RWPE2 (cell line): ENCODE data around the gene NPY.

Source experiments
- ATAC-seq: fragments of 200-7000 bp; cut with Tn5 transposase; 3 replicates; pipeline ENCODE4 v1.9.1; 2021; ENCODE audit warnings: low read depth
- DNase-seq: peaks from one replicate; pipeline ENCODE4 v3.0.0-alpha.2; 2020; ENCODE audit warnings: low spot score
- H3K27ac ChIP-seq: fragments of 450-650 bp; 2 replicates; pipeline ENCODE4 v1.5.1; 2017; ENCODE audit warnings: mild to moderate bottlenecking; ENCODE audit not compliant: poor library complexity, severe bottlenecking
- H3K27me3 ChIP-seq: fragments of 250-450 bp; sonication (Bioruptor Pico); 2 replicates; pipeline ENCODE4 v1.5.1; 2021; ENCODE audit warnings: mild to moderate bottlenecking, moderate library complexity; ENCODE audit not compliant: insufficient read depth, poor library complexity, severe bottlenecking
- H3K36me3 ChIP-seq: fragments of 250-450 bp; sonication (Bioruptor Pico); 2 replicates; pipeline ENCODE4 v1.5.1; 2020; ENCODE audit warnings: low read depth, mild to moderate bottlenecking, moderate library complexity
- H3K4me1 ChIP-seq: fragments of 250-450 bp; sonication (Bioruptor Pico); 2 replicates; pipeline ENCODE4 v1.5.1; 2021; ENCODE audit warnings: mild to moderate bottlenecking, moderate library complexity; ENCODE audit not compliant: insufficient read depth, poor library complexity, severe bottlenecking
- H3K4me3 ChIP-seq: fragments of 250-450 bp; sonication (Bioruptor Pico); 2 replicates; pipeline ENCODE4 v1.5.1; 2021; ENCODE audit warnings: mild to moderate bottlenecking, moderate library complexity; ENCODE audit not compliant: severe bottlenecking
- H3K9me3 ChIP-seq: fragments of 250-450 bp; sonication (Bioruptor Pico); 2 replicates; pipeline ENCODE4 v1.5.1; 2021; ENCODE audit warnings: mild to moderate bottlenecking, moderate library complexity; ENCODE audit not compliant: severe bottlenecking
- CTCF ChIP-seq: fragments of 450-650 bp; IDR thresholded peaks from one replicate; pipeline ENCODE4 v1.5.1; 2017; ENCODE audit warnings: mild to moderate bottlenecking, moderate library complexity; ENCODE audit not compliant: poor library complexity, severe bottlenecking

NPY gene

GRCh38 chr7:24334012-24334411, 50.0 kb downstream of the NPY start:
- ATAC-seq = no peak
- TF ChIP-seq CTCF = no peak
- Histone ChIP-seq H3K36me3 (no peaks in the 10 kb centered on the region), H3K4me3 (no peak overlapping the region), H3K9me3 (no peaks in the 10 kb centered on the region), H3K27ac (no peak overlapping the region), H3K27me3 (no peaks in the 10 kb centered on the region), H3K4me1 (no peaks in the 10 kb centered on the region)
- DNase-seq = no peak

GRCh38 chr7:24334627-24335026, 50.6 kb downstream of the NPY start:
- Histone ChIP-seq H3K27ac (no peak overlapping the region), H3K36me3 (no peaks in the 10 kb centered on the region), H3K27me3 (no peaks in the 10 kb centered on the region), H3K4me1 (no peaks in the 10 kb centered on the region), H3K4me3 (no peak overlapping the region), H3K9me3 (no peaks in the 10 kb centered on the region)
- DNase-seq (no peak), ATAC-seq (no peak)
- TF ChIP-seq CTCF = no peak

- Histone ChIP-seq H3K4me1 (no peaks in the 10 kb centered on the region), H3K4me3 (no peak overlapping the region), H3K9me3 (no peaks in the 10 kb centered on the region), H3K27me3 (no peaks in the 10 kb centered on the region), H3K36me3 (no peaks in the 10 kb centered on the region), H3K27ac (no peak overlapping the region)
- TF ChIP-seq CTCF = no peak
- ATAC-seq = no peak
- DNase-seq = no peak
Measured at GRCh38 chr7:24336461-24336860, 52.5 kb downstream of the NPY start.

- DNase-seq = no peak
- no peak for TF ChIP-seq CTCF
- no peak overlapping the region for H3K4me3 ChIP-seq
- H3K4me1 ChIP-seq = no peaks in the 10 kb centered on the region
- no peaks in the 10 kb centered on the region for H3K27me3 ChIP-seq
- H3K9me3 ChIP-seq = no peaks in the 10 kb centered on the region
- no peaks in the 10 kb centered on the region for H3K36me3 ChIP-seq
- no peak for ATAC-seq
- H3K27ac ChIP-seq = no peak overlapping the region
Measured at GRCh38 chr7:24337180-24337579, 53.2 kb downstream of the NPY start.

DNA sequence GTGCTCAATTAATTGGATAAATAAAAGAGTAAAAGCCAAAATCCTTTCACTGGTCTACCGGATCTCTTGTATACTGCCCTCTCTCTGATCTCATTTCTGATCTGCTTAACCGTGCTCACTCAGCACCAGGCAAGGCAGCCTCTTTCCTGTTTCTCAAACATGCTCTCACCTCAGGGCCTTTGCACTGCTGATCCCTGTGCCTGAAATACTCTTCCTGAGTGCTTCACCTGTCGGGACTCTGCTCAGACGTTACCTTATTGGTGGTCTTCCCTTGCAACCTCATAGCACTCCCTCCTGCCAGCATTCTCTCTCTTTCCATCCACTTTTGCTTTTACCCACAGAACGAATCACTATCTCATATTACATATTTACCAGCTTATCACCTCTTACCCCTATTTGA, 55.6 kb downstream of the NPY start:
- Histone ChIP-seq H3K9me3 (no peaks in the 10 kb centered on the region), H3K27ac (no peak overlapping the region), H3K4me3 (no peak overlapping the region), H3K27me3 (no peaks in the 10 kb centered on the region), H3K36me3 (no peaks in the 10 kb centered on the region), H3K4me1 (no peaks in the 10 kb centered on the region)
- no peak for TF ChIP-seq CTCF
- ATAC-seq = no peak
- DNase-seq = no peak
